ENCODE measurements around the gene LOXL1. TPM values are rescaled to one million over a fixed set of nuclear protein-coding genes. Genes with fewer than 3 reads are reported as not detected.

The LOXL1 gene
- total RNA-seq, 4 donors from 2014 or later = 22.9 to 63.0 (median 34.5) TPM

- Histone ChIP-seq H3K4me1 (peaks cover 3 to 84% (median 41%) of the 10 kb centered on the region in 3 donors), H3K9me3 (no peaks in the 10 kb centered on the region), H3K27me3 (peaks cover 15% of the 10 kb centered on the region), H3K4me3 (no peak overlapping the region), H3K27ac (no peak overlapping the region), H3K36me3 (peaks cover 0 to 10% of the 10 kb centered on the region in 2 donors)
- no peak for ATAC-seq
- WGBS, 2 donors (ENCODE audit: low coverage in 1 of 2) = 56% methylated on average over 3 of the region's 6 CpGs; no CpG with 5 or more reads in 1 of the 2 donors
- TF ChIP-seq EP300 (IDR thresholded peaks at IDR 0.05) (no peak), POLR2AphosphoS5 (IDR thresholded peaks at IDR 0.05) (no peak), POLR2A (IDR thresholded peaks at IDR 0.05) (no peak)
- TF ChIP-seq, protein P1, sequence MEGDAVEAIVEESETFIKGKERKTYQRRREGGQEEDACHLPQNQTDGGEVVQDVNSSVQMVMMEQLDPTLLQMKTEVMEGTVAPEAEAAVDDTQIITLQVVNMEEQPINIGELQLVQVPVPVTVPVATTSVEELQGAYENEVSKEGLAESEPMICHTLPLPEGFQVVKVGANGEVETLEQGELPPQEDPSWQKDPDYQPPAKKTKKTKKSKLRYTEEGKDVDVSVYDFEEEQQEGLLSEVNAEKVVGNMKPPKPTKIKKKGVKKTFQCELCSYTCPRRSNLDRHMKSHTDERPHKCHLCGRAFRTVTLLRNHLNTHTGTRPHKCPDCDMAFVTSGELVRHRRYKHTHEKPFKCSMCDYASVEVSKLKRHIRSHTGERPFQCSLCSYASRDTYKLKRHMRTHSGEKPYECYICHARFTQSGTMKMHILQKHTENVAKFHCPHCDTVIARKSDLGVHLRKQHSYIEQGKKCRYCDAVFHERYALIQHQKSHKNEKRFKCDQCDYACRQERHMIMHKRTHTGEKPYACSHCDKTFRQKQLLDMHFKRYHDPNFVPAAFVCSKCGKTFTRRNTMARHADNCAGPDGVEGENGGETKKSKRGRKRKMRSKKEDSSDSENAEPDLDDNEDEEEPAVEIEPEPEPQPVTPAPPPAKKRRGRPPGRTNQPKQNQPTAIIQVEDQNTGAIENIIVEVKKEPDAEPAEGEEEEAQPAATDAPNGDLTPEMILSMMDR (IDR thresholded peaks at IDR 0.05) = no peak
Measured at GRCh38 chr15:73932381-73933191, 6.3 kb downstream of the LOXL1 start.

- H3K27ac ChIP-seq = no peak overlapping the region
- peaks cover 3% of the 10 kb centered on the region for H3K27me3 ChIP-seq
- no peak for ATAC-seq
- TF ChIP-seq, protein P1 (IDR thresholded peaks at IDR 0.05) = no peak
- WGBS, 2 donors (ENCODE audit: low coverage in 1 of 2) = 82 to 84% methylated on average over 3 to 7 of the region's 7 CpGs
- H3K4me3 ChIP-seq = no peak overlapping the region
- no peaks in the 10 kb centered on the region for H3K9me3 ChIP-seq
- H3K36me3 ChIP-seq = peaks cover 0 to 10% of the 10 kb centered on the region in 2 donors
- H3K4me1 ChIP-seq = peaks cover under 1 to 73% (median 25%) of the 10 kb centered on the region in 3 donors
Measured at GRCh38 chr15:73934281-73934680, 8.0 kb downstream of the LOXL1 start.

GRCh38 chr15:73935547-73935946 lies 9.3 kb downstream of the LOXL1 start:
- Histone ChIP-seq H3K27me3 (no peaks in the 10 kb centered on the region), H3K36me3 (peaks cover 0 to 10% of the 10 kb centered on the region in 2 donors), H3K9me3 (no peaks in the 10 kb centered on the region), H3K27ac (peak overlapping the region in 2 of 4 donors; percentile 46 to 56), H3K4me3 (no peak overlapping the region), H3K4me1 (peaks cover 0 to 73% (median 16%) of the 10 kb centered on the region in 3 donors)
- 83% methylated on average over 1 of the region's 4 CpGs; no CpG with 5 or more reads in 1 of the 2 donors for WGBS, 2 donors (ENCODE audit: low coverage in 1 of 2)
- no peak for ATAC-seq
- TF ChIP-seq, protein P1 (IDR thresholded peaks at IDR 0.05) = no peak
- no peak for TF ChIP-seq EP300 (IDR thresholded peaks at IDR 0.05)
- no peak for TF ChIP-seq POLR2AphosphoS5 (IDR thresholded peaks at IDR 0.05)
- TF ChIP-seq POLR2A (IDR thresholded peaks at IDR 0.05) = no peak

DNA sequence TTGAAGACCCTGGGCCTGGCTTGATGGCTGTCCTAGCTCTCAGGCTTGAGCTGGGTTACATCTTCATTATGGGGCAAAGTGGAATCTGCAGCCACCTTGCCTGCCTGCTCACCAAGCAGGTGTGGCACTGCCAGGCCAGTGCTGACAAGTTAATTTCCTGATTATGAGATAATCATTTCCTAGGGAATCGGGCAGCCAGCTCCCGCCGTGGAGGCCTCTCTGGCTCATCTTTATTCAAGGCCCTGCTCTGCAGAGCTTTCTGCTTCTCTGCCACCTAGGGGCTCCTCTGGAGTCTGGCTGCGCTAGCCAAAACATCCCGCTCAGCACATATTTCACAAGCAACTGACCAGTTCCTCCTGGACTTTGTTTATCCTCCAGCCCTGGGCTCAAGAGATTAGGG lies 9.9 kb downstream of the LOXL1 start:
- WGBS, 2 donors (ENCODE audit: low coverage in 1 of 2) = 60% methylated on average over 1 to 2 of the region's 5 CpGs
- no peak overlapping the region for H3K4me3 ChIP-seq
- ATAC-seq = peak; percentile 65

More for the DNA sequence above, 9.9 kb downstream of the LOXL1 start:
- Histone ChIP-seq H3K27me3 (no peaks in the 10 kb centered on the region), H3K27ac (peak overlapping the region in 3 of 4 donors; percentile 15 to 56 (median 46)), H3K9me3 (no peaks in the 10 kb centered on the region), H3K4me1 (peaks cover 0 to 73% (median 19%) of the 10 kb centered on the region in 3 donors), H3K36me3 (peaks cover 0 to 10% of the 10 kb centered on the region in 2 donors)
- no peak for TF ChIP-seq EP300 (IDR thresholded peaks at IDR 0.05)
- TF ChIP-seq, protein P1 (IDR thresholded peaks at IDR 0.05) = peak in 3 of 4 experiments; percentile 24 to 36 (median 27)
- no peak for TF ChIP-seq POLR2A (IDR thresholded peaks at IDR 0.05)
- peak; percentile 43 for TF ChIP-seq POLR2AphosphoS5 (IDR thresholded peaks at IDR 0.05)
